PFSK-1 (cell line): ENCODE data around the gene CHRNB1.

Experiments used
- FOXP2 ChIP-seq: optimal IDR thresholded peaks from 2 replicates; pipeline ENCODE3; 2011; ENCODE audit warnings: borderline replicate concordance, control low read depth, inconsistent platforms; ENCODE audit not compliant: insufficient read depth; ENCODE audit errors: extremely low read length, extremely low read depth
- POLR2AphosphoS5 ChIP-seq: IDR thresholded peaks from 2 replicates; pipeline ENCODE4 v1.6.1; 2012; ENCODE audit warnings: low read depth, mild to moderate bottlenecking, control low read depth, low read length, moderate library complexity
- REST ChIP-seq, 2 experiments: IDR thresholded peaks; 2 replicates each; pipeline versions ENCODE4 v1.6.1 to v1.8.0; 2011 to 2012; ENCODE audit warnings: low read depth in 2 of 2, low read length in 2 of 2, control low read depth in 1 of 2, inconsistent platforms in 1 of 2, mild to moderate bottlenecking in 1 of 2, moderate library complexity in 1 of 2; ENCODE audit not compliant: insufficient read depth in 1 of 2
- SIN3A ChIP-seq: IDR thresholded peaks from 2 replicates; pipeline ENCODE4 v1.6.1; 2012; ENCODE audit warnings: mild to moderate bottlenecking, low read length, moderate library complexity, borderline replicate concordance; ENCODE audit not compliant: insufficient read depth
- TAF1 ChIP-seq: IDR thresholded peaks from 2 replicates; pipeline ENCODE4 v1.6.1; 2012; ENCODE audit warnings: low read length, control low read depth, borderline replicate concordance; ENCODE audit not compliant: insufficient read depth

- TF ChIP-seq POLR2AphosphoS5 (no peak), SIN3A (no peak), FOXP2 (no peak), REST (IDR thresholded peaks at IDR 0.05; ENCODE audit: insufficient read depth in 1 of 2, low read depth in 2 of 2, low read length in 2 of 2) (no peak), TAF1 (no peak)
Measured at GRCh38 chr17:7432296-7432695, 12.6 kb upstream of the CHRNB1 start.
